GM23338 (cell line): ENCODE data around the gene FLYWCH1. TPM values are rescaled to one million over a fixed set of nuclear protein-coding genes. Genes with fewer than 3 reads are reported as not detected.

Source experiments
- ATAC-seq: fragments of 200-7000 bp; cut with Tn5 transposase; 3 replicates; pipeline ENCODE4 v1.9.1; 2020
- DNase-seq: peaks from one replicate; pipeline ENCODE4 v3.0.0-alpha.2; 2015; ENCODE audit warnings: low spot score
- H2AFZ ChIP-seq: fragments of 200-600 bp; sonication (generic); 2 replicates; pipeline ENCODE4 v1.8.0; 2016; ENCODE audit warnings: antibody characterized with exemption, mild to moderate bottlenecking, moderate library complexity
- H3F3A ChIP-seq: fragments of 200-600 bp; sonication (generic); replicated peaks from 2 replicates; pipeline ENCODE4 v1.8.0; 2017; ENCODE audit warnings: antibody characterized with exemption, mixed run types, low read depth
- H3K27ac ChIP-seq: fragments of 200-600 bp; sonication (generic); 2 replicates; pipeline ENCODE4 v1.6.1; 2016; ENCODE audit warnings: low read depth
- H3K27me3 ChIP-seq: fragments of 200-600 bp; sonication (generic); 2 replicates; pipeline ENCODE4 v1.8.0; 2016; ENCODE audit warnings: mild to moderate bottlenecking, mixed run types, moderate library complexity; ENCODE audit not compliant: insufficient read depth
- H3K36me3 ChIP-seq: fragments of 200-600 bp; sonication (generic); 2 replicates; pipeline ENCODE4 v1.8.0; 2016; ENCODE audit warnings: mild to moderate bottlenecking; ENCODE audit not compliant: insufficient read depth
- H3K4me1 ChIP-seq: fragments of 200-600 bp; sonication (generic); 2 replicates; pipeline ENCODE4 v1.8.0; 2016; ENCODE audit warnings: mild to moderate bottlenecking, moderate library complexity; ENCODE audit not compliant: insufficient read depth
- H3K4me2 ChIP-seq: fragments of 200-600 bp; sonication (generic); 2 replicates; pipeline ENCODE4 v1.7.1; 2017; ENCODE audit warnings: mixed run types
- H3K4me3 ChIP-seq: fragments of 200-600 bp; sonication (generic); 2 replicates; pipeline ENCODE4 v1.6.1; 2016; ENCODE audit warnings: mixed run types
- H3K79me2 ChIP-seq: fragments of 200-600 bp; sonication (generic); replicated peaks from 2 replicates; pipeline ENCODE4 v1.8.0; 2017; ENCODE audit warnings: mild to moderate bottlenecking; ENCODE audit not compliant: insufficient read depth
- H3K9me2 ChIP-seq: fragments of 200-600 bp; sonication (generic); 2 replicates; pipeline ENCODE4 v1.8.0; 2017; ENCODE audit not compliant: insufficient read depth
- H4K20me1 ChIP-seq: fragments of 200-600 bp; sonication (generic); replicated peaks from 2 replicates; pipeline ENCODE4 v1.8.0; 2017; ENCODE audit warnings: mild to moderate bottlenecking; ENCODE audit not compliant: insufficient read depth
- H3K27ac Mint-ChIP-seq: 2 replicates; pipeline ENCODE4 v1.8.0; 2020; ENCODE audit warnings: inconsistent platforms, mild to moderate bottlenecking, moderate library complexity, mixed read lengths
- H3K27me3 Mint-ChIP-seq: 3 replicates; pipeline ENCODE4 v1.8.0; 2022; ENCODE audit warnings: low read depth, mild to moderate bottlenecking, moderate library complexity, mixed read lengths, inconsistent platforms; ENCODE audit not compliant: insufficient read depth, poor library complexity
- H3K36me3 Mint-ChIP-seq: 3 replicates; pipeline ENCODE4 v1.8.0; 2021; ENCODE audit warnings: low read depth, mild to moderate bottlenecking, inconsistent platforms, moderate library complexity, mixed read lengths
- H3K4me1 Mint-ChIP-seq: 3 replicates; pipeline ENCODE4 v1.8.0; 2020; ENCODE audit warnings: mild to moderate bottlenecking, inconsistent platforms, mixed read lengths
- H3K4me3 Mint-ChIP-seq: 3 replicates; pipeline ENCODE4 v1.8.0; 2021; ENCODE audit warnings: moderate library complexity, mild to moderate bottlenecking, inconsistent platforms, mixed read lengths
- H3K9me3 Mint-ChIP-seq: 3 replicates; pipeline ENCODE4 v1.8.0; 2020; ENCODE audit warnings: moderate library complexity, mild to moderate bottlenecking, inconsistent platforms, mixed read lengths
- EZH2 ChIP-seq: fragments of 200-600 bp; sonication (generic); IDR thresholded peaks from one replicate; pipeline ENCODE4 v1.8.0; 2017; ENCODE audit warnings: antibody characterized with exemption, mild to moderate bottlenecking, low read depth; ENCODE audit not compliant: unreplicated experiment
- EZH2phosphoT487 ChIP-seq: fragments of 200-600 bp; sonication (generic); IDR thresholded peaks from one replicate; pipeline ENCODE4 v1.8.1; 2018; ENCODE audit warnings: antibody characterized with exemption; ENCODE audit not compliant: unreplicated experiment
- POLR2AphosphoS5 ChIP-seq: IDR thresholded peaks from 2 replicates; pipeline ENCODE4 v1.6.1; 2016; ENCODE audit warnings: antibody characterized with exemption, low read depth
- ZNF114 ChIP-seq: fragments of 250-450 bp; sonication (Bioruptor Pico); IDR thresholded peaks from 2 replicates; pipeline ENCODE4 v1.5.0; 2020; ENCODE audit warnings: mild to moderate bottlenecking, moderate library complexity
- ZNF462 ChIP-seq: fragments of 250-450 bp; sonication (Bioruptor Pico); IDR thresholded peaks from 2 replicates; pipeline ENCODE4 v1.5.0; 2020; ENCODE audit warnings: mild to moderate bottlenecking, moderate library complexity
- polyA plus RNA-seq: library from polyadenylated mRNA; unstranded; fragments of >200 nt; fragmentation: Nextera tagmentation; extraction: Ambion mirVana; gene quantifications from 2 replicates; pipeline ENCODE4 v1.2.1, GENCODE V29; 2016
- total RNA-seq: library from RNA; depleted of rRNA; stranded (reverse); fragments of >200 nt; shearing (Covaris generic); gene quantifications from 2 replicates; pipeline ENCODE4 v1.2.3, GENCODE V29; 2014
- TF ChIP-seq, protein P1 (sequence below): IDR thresholded peaks from one replicate; pipeline ENCODE4 v1.6.1; 2018; ENCODE audit warnings: antibody characterized with exemption; ENCODE audit not compliant: unreplicated experiment
- TF ChIP-seq, protein P2 (sequence below): IDR thresholded peaks from 2 replicates; pipeline ENCODE4 v1.6.1; 2016; ENCODE audit warnings: antibody characterized with exemption

FLYWCH1 gene
- total and polyA plus RNA-seq, 2 experiments from 2014 or later, result 6.0 to 29.3 TPM

- TF ChIP-seq EZH2phosphoT487, result no peak
Measured at GRCh38 chr16:2976201-2976600, 64.5 kb downstream of the FLYWCH1 start (continued).

DNA sequence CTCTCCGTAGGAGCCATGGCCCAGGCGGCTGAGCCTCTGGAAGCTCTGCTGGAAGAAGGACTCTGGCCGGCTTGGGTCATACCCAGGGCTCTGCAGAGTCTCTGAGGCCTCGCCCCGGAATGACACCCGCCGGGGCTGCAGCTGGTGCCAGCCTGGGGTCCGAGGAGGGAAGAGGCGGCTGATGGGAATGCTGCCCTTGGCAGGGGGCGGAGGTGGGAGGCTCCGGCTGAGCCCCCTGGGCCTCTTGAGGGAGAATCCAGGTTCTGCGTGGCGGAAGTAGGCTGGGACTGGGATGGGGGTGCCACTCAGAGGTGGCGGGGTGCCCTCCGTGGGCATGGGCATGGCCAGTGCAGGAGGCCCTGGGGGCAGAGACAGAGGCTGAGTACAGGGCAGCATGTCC lies 64.9 kb downstream of the FLYWCH1 start:
- peaks cover 14% of the 10 kb centered on the region for H3K79me2 ChIP-seq

More for the DNA sequence above, 64.9 kb downstream of the FLYWCH1 start:
- no peak overlapping the region for H3K4me3 ChIP-seq
- H3K27ac ChIP-seq, result no peak overlapping the region
- peaks cover 20% of the 10 kb centered on the region for H3F3A ChIP-seq
- Mint-ChIP-seq H3K36me3 (peaks cover 37% of the 10 kb centered on the region), H3K4me1 (peaks cover 18% of the 10 kb centered on the region), H3K27me3 (peaks cover 19% of the 10 kb centered on the region), H3K9me3 (peaks cover 2% of the 10 kb centered on the region; the same call in 1 of the 3 replicates), H3K27ac (no peak overlapping the region), H3K4me3 (no peak overlapping the region; the same call in 2 of the 3 replicates)
- H3K9me2 ChIP-seq, result no peaks in the 10 kb centered on the region
- no peaks in the 10 kb centered on the region for H3K27me3 ChIP-seq
- H3K36me3 ChIP-seq, result 0 out of 2 replicates have a peak, but pooled peaks cover 3% of the 10 kb centered on the region
- peaks cover 9% of the 10 kb centered on the region; the same call in 1 of the 2 replicates for H3K4me1 ChIP-seq
- ATAC-seq (no peak), DNase-seq (no peak)
- no peak overlapping the region for H3K4me2 ChIP-seq
- no peak for TF ChIP-seq POLR2AphosphoS5
- no peak for TF ChIP-seq EZH2
- TF ChIP-seq, protein P1, sequence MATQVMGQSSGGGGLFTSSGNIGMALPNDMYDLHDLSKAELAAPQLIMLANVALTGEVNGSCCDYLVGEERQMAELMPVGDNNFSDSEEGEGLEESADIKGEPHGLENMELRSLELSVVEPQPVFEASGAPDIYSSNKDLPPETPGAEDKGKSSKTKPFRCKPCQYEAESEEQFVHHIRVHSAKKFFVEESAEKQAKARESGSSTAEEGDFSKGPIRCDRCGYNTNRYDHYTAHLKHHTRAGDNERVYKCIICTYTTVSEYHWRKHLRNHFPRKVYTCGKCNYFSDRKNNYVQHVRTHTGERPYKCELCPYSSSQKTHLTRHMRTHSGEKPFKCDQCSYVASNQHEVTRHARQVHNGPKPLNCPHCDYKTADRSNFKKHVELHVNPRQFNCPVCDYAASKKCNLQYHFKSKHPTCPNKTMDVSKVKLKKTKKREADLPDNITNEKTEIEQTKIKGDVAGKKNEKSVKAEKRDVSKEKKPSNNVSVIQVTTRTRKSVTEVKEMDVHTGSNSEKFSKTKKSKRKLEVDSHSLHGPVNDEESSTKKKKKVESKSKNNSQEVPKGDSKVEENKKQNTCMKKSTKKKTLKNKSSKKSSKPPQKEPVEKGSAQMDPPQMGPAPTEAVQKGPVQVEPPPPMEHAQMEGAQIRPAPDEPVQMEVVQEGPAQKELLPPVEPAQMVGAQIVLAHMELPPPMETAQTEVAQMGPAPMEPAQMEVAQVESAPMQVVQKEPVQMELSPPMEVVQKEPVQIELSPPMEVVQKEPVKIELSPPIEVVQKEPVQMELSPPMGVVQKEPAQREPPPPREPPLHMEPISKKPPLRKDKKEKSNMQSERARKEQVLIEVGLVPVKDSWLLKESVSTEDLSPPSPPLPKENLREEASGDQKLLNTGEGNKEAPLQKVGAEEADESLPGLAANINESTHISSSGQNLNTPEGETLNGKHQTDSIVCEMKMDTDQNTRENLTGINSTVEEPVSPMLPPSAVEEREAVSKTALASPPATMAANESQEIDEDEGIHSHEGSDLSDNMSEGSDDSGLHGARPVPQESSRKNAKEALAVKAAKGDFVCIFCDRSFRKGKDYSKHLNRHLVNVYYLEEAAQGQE, result no peak
- TF ChIP-seq ZNF114 (CRISPR knock-in tag), result no peak
- TF ChIP-seq ZNF462 (CRISPR knock-in tag), result no peak
- TF ChIP-seq, protein P2, sequence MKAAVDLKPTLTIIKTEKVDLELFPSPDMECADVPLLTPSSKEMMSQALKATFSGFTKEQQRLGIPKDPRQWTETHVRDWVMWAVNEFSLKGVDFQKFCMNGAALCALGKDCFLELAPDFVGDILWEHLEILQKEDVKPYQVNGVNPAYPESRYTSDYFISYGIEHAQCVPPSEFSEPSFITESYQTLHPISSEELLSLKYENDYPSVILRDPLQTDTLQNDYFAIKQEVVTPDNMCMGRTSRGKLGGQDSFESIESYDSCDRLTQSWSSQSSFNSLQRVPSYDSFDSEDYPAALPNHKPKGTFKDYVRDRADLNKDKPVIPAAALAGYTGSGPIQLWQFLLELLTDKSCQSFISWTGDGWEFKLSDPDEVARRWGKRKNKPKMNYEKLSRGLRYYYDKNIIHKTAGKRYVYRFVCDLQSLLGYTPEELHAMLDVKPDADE, result no peak
- H4K20me1 ChIP-seq, result peaks cover 11% of the 10 kb centered on the region; the same call in 1 of the 2 replicates
- no peak overlapping the region for H2AFZ ChIP-seq
